Brain microvascular endothelial cell (primary cell): ENCODE results near the gene ACACB.

Experiments used
- DNase-seq: peaks from one replicate; pipeline ENCODE4 v3.0.0-alpha.2; 2020
- H3K27ac ChIP-seq: fragments of 250-450 bp; sonication (Bioruptor Pico); 2 replicates; pipeline ENCODE4 v1.5.1; 2020; ENCODE audit warnings: mild to moderate bottlenecking, moderate library complexity
- H3K27me3 ChIP-seq: fragments of 250-450 bp; sonication (Bioruptor Pico); replicated peaks from 2 replicates; pipeline ENCODE4 v1.5.1; 2020; ENCODE audit warnings: mild to moderate bottlenecking
- H3K36me3 ChIP-seq: fragments of 250-450 bp; sonication (Bioruptor Pico); replicated peaks from 2 replicates; pipeline ENCODE4 v1.5.1; 2020; ENCODE audit warnings: mild to moderate bottlenecking
- H3K4me3 ChIP-seq: 2 replicates; pipeline ENCODE4 v1.5.1; 2011; ENCODE audit warnings: low read depth, mild to moderate bottlenecking, control low read depth, low read length, moderate library complexity
- in situ Hi-C: cut with HindIII; loops from 2 replicates; pipeline ENCODE4 v1.10.0; 2017; ENCODE audit warnings: low sequenced_read_pairs, low pct_ligation_motif_present
- TF ChIP-seq, protein P1 (sequence below): IDR thresholded peaks from 2 replicates; pipeline ENCODE4 v1.5.1; 2011; ENCODE audit warnings: low read depth, mild to moderate bottlenecking, moderate library complexity, low read length, control low read depth, inconsistent platforms; ENCODE audit errors: missing control alignments

Gene ACACB

DNA sequence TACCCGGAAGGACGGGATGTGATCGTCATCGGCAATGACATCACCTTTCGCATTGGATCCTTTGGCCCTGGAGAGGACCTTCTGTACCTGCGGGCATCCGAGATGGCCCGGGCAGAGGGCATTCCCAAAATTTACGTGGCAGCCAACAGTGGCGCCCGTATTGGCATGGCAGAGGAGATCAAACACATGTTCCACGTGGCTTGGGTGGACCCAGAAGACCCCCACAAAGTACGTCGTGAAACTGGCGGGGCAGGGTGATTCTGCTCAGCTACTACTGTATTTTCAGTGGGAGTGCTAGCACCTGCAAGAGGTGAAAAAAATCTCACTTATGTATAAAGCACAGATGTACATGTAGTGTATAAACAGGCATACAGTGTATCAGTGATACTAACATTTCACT is 129.8 kb downstream of the ACACB start:
- Histone ChIP-seq H3K27ac (no peak overlapping the region), H3K4me3 (no peak overlapping the region), H3K27me3 (no peaks in the 10 kb centered on the region), H3K36me3 (no peaks in the 10 kb centered on the region)
- in situ Hi-C loops, result no loop called here
- TF ChIP-seq, protein P1, sequence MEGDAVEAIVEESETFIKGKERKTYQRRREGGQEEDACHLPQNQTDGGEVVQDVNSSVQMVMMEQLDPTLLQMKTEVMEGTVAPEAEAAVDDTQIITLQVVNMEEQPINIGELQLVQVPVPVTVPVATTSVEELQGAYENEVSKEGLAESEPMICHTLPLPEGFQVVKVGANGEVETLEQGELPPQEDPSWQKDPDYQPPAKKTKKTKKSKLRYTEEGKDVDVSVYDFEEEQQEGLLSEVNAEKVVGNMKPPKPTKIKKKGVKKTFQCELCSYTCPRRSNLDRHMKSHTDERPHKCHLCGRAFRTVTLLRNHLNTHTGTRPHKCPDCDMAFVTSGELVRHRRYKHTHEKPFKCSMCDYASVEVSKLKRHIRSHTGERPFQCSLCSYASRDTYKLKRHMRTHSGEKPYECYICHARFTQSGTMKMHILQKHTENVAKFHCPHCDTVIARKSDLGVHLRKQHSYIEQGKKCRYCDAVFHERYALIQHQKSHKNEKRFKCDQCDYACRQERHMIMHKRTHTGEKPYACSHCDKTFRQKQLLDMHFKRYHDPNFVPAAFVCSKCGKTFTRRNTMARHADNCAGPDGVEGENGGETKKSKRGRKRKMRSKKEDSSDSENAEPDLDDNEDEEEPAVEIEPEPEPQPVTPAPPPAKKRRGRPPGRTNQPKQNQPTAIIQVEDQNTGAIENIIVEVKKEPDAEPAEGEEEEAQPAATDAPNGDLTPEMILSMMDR, result no peak
- DNase-seq, result no peak

DNA sequence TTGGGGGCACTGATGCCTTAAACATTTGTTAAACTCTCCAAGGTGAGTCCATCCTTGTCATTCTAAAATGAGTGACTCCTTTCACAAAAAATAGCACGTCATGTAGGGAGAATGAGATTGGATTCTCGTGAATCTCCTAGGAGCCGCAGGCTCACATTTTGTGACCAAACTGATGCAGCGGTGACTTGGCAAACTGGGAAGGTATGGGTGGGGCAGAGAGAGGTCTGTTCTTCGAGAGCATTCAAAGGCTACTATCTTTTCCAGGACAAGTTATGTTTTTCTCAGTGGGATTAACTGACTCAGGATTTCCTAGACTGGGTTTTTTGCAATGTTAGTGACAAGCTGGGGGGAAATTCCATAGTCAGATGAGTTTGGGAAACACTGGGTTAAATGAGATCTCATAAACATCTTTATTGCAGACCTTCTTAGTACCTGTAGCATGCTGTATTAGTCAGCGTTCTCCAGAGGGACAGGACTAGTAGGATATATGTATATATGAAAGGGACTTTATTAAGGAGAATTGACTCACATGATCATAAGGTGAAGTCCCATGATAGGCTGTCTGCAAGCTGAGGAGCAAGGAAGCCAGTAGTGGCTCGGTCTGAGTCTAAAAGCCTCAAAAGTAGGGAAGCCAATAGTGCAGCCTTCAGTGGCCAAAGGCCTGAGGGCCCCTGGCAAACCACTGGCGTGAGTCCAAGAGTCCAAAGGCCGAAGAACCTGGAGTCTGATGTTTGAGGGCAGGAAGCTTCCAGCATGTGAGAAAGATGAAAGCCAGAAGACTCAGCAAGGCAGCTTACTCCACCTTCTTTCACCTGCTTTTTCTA is 131.7 kb downstream of the ACACB start:
- TF ChIP-seq, protein P1, result no peak
- in situ Hi-C loops, result no loop called here
- H3K36me3 ChIP-seq, result no peaks in the 10 kb centered on the region
- no peaks in the 10 kb centered on the region for H3K27me3 ChIP-seq
- DNase-seq, result no peak
- no peak overlapping the region for H3K4me3 ChIP-seq
- no peak overlapping the region for H3K27ac ChIP-seq

DNA sequence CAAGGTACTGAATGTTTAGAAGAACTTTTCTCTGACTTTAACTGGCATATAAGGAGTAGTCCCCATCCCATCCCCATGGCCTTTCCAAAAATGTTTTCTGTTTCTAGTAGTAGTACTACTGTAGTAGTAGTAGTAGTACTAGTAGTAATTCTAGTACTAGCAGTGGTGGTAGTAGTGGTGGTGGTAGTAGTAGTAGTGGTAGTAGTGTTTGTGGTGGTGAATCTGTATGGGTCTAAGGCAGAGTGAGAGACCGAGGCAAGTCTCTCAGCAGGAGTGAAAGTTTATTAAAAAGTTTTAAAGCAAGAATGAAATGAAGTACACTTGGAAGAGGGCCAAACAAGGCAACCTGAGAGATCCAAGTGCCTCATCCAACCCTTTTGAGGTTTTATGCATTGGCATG is 134.1 kb downstream of the ACACB start:
- in situ Hi-C loops, result no loop called here
- DNase-seq, result no peak
- Histone ChIP-seq H3K27me3 (no peaks in the 10 kb centered on the region), H3K4me3 (no peak overlapping the region), H3K27ac (no peak overlapping the region), H3K36me3 (no peaks in the 10 kb centered on the region)
- TF ChIP-seq, protein P1, result no peak

DNA sequence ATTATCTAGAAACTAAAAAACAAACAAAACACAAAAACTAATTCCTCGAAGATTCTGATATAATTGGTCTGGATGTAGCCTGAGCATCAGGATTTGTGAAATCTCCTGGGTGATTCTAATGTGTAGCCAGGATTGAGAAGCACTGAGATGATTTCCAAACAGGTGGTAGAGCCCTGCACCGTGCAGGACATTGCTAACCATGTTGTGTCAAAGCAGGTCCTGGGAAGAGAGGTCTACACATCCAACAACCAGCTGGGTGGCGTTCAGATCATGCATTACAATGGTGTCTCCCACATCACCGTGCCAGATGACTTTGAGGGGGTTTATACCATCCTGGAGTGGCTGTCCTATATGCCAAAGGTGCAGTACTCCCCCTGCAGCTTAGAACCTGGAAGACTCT is 136.4 kb downstream of the ACACB start:
- TF ChIP-seq, protein P1, result no peak
- no peak for DNase-seq
- no peak overlapping the region for H3K27ac ChIP-seq
- no peaks in the 10 kb centered on the region for H3K27me3 ChIP-seq
- no peaks in the 10 kb centered on the region for H3K36me3 ChIP-seq
- in situ Hi-C loops, result no loop called here
- H3K4me3 ChIP-seq, result no peak overlapping the region

DNA sequence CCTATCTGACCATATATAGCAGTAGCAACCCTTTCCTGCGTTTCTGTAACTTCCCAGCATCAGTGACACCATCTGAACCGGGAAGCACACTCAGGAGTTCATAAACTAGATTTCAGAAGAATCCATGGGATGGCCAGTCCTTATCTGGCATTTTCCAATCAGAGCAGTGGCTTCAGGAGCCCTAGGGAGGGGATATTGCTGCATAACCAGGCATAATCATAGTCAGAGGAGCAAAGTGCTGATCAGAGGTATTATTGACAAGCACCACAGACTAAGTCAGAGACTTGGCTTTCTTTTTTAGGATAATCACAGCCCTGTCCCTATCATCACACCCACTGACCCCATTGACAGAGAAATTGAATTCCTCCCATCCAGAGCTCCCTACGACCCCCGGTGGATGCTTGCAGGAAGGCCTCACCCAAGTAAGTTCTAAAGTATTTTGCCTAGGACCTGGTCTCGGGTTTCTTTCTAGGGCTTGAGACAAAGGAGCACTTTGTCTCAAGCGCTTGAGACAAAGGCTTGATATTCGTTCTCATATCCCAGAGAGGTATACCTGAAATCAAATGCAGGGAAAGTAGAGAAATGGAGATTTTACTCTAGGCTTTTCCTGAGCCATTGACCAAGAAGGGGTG is 137.6 kb downstream of the ACACB start:
- Histone ChIP-seq H3K27ac (no peak overlapping the region), H3K4me3 (no peak overlapping the region), H3K36me3 (no peaks in the 10 kb centered on the region), H3K27me3 (no peaks in the 10 kb centered on the region)
- TF ChIP-seq, protein P1, result no peak
- no peak for DNase-seq
- in situ Hi-C loops, result no loop called here
